Left kidney (tissue), 2 donors: ENCODE results near the gene DACT2. TPM values are rescaled to one million over a fixed set of nuclear protein-coding genes. Genes with fewer than 3 reads are reported as not detected.

Experiments
- DNase-seq: peaks from one replicate; pipeline ENCODE4 v3.0.0-alpha.2; 2013
- polyA plus RNA-seq: library from polyadenylated mRNA; unstranded; fragments of 120-200 nt; gene quantifications from one replicate; pipeline ENCODE4 v1.2.1, GENCODE V29; 2013; ENCODE audit not compliant: insufficient read length

The DACT2 gene
- polyA plus RNA-seq, 1 donor: 19.3 TPM

GRCh38 chr6:168354338-168354737, 34.8 kb upstream of the DACT2 start:
- DNase-seq: no peak

DNA sequence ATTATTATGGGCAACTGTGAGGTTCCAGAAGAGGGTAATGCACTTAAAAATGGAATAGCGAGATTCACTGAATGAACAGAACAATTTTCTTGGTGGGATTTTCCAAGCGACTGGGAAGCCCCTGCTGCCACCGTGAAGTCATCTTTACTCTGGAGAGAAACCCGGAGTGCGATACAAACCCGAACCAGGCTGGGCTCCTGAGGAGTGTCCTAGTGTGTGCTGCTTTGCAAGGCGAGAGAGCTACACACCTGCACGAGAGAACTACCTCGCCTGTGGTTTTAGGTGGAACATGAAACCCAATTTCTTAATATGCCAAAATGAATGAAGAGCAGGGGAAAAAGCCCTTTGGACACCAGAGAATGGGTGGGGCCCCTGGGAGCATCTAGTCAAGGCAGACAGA, 33.5 kb upstream of the DACT2 start:
- DNase-seq: no peak

GRCh38 chr6:168352096-168352495, 32.5 kb upstream of the DACT2 start:
- no peak for DNase-seq

DNA sequence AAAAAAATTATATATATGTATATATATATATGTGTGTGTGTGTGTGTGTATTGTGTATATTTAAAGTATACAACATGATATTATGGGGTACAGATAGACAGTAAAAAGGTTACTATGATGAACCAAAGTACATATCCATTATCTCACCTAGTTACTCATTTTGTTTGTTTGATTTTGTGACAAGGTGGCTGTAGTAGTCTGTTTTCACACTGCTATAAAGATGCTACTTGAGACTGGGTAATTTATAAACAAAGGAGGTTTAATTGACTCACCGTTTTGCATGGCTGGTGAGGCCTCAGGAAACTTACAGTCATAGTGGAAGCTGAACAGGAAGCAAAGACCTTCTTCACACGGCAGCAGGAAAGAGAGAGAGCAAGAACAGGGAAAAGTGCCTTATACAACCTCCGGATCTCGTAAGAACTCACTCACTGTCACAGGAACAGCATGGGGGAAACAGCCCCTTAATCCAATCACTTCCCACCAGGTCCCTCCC, 30.2 kb upstream of the DACT2 start:
- no peak for DNase-seq

DNA sequence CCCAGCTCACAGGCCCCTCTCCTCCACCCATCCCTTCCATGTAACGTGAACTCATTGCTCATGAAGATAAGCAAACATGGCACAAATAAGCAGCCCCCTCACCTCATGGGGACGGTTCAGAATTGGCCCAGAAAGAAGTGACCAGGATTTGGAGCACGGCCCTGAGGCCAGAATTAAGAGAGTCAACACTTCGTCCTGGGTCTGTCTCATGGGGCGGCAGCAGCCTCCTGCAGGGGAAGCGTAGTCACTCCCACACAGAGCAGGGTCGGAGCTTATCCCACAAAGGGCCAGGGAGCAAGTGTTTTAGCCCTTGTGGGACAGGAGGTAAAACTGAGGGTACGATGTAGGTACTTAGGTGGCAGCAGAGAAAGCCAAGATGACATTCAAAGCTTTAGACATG, 28.6 kb upstream of the DACT2 start:
- no peak for DNase-seq

- no peak for DNase-seq
These were observed 28.0 kb upstream of the DACT2 start for GRCh38 chr6:168347615-168348014.

GRCh38 chr6:168347053-168347452, 27.5 kb upstream of the DACT2 start:
- no peak for DNase-seq

GRCh38 chr6:168345896-168346754, 26.5 kb upstream of the DACT2 start:
- DNase-seq: no peak

DNA sequence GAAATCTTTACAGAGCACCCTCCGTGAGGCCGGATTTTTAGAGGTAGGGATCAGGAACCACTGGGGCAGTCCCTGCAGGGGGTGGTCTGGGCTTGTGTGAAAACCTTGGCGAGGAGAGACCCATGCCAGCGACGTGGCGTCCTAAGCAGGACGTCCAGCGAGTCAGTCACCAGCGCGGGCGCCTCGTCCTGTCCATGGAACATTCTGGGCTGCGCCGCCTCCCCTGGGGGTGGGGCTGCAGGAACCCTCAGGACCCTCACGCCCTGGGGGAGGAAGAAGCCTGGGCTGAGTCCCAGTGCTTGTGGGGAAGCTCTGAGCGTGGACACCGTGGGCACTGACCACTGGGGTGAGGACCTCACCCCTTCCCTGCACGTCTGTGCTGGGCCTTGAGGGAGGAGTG, 25.7 kb upstream of the DACT2 start:
- no peak for DNase-seq

- no peak for DNase-seq
These were observed 24.8 kb upstream of the DACT2 start for GRCh38 chr6:168344338-168344737.

DNA sequence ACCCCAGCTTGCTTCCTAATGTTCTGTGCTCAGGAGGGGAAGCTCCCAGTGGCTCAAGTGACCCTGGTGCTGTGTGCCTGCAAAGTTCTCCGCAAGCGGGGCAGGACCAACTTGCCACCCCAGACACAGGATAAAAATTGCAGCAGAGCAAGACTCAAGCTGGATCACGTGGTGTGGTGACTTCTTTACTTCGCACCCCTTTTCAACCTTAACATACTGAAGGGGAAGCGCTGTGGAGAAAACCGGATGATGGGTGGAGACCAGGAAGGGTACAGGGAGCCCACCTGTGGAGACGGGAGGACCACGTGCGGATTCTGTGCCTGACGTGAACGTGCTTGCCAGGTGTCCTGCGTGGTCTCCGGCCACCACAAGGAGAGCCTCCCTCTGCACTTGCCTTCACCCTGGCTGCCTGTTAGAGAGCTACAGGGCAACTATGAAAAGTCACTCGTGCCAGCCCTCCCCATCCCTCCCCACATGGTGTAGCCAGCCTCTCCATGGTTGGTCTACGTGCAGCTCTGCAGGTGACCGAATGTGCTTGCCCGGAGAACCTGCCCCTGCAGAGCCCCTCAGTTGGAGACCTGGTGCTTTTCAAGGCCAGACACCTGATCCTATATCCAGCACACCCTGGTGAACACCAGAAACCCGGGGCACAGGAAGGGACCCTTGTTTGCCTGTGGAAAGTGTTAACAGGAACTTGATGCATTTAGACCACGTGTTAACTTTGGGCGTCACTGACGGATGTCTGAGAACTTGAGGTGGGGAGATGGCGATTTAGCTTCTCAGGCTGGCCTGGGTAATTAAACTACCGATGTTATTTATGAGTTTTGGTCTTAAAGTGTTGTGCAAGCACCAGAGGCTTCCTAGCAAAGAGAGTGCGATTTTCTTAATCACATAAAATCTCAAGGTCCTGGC, 23.9 kb upstream of the DACT2 start:
- DNase-seq: no peak

- DNase-seq: no peak
These were observed 23.1 kb upstream of the DACT2 start for GRCh38 chr6:168342636-168343035.

DNA sequence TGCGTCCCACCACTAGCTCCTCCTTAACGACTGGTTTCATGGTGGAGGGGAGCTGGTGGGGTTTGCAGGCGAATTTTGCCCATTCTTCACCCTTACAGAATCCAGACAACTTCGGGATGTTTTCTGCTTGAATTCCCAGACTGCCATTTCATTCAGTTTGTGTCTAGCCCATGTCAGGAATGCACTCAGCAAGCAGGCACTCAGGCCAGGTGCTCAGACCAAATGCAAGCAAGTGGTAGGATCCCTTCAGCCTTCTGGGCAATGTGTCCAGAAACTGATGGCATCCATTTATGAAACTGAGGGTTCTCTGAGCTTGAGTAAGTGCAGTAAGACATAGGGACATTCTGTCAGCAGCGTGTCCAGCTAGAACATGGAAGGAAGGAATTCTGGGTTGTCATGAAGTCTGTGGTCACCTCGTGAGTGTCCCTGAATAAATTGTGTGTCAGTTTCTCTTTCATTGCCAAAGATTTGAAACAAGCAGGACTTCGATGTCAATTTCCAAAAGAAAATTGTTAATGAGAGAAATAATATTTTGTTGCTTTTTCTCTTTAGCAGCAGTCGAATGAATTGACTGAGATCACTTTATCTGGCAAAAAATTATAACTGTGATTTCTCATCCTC, 21.8 kb upstream of the DACT2 start:
- no peak for DNase-seq

DNA sequence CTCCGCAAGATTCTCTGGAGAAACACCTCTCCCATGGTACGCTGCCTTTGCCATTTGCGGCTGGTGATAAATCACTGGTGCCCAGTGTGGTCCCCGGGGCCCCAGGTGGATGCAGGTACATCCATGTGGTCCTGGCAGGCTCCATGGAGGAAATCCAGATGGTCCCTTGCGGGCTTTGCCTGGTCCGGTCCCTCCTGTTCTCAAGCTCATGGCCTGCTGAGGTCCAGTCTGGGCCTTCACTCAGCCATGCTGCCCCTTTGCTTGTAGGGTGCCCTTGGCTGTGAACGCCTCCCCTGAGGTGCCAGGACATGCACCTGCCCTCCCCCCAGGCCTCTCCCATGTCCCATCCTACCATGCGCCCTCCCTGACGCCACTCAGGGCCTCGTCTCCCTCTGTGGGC, 21.2 kb upstream of the DACT2 start:
- DNase-seq: no peak

DNA sequence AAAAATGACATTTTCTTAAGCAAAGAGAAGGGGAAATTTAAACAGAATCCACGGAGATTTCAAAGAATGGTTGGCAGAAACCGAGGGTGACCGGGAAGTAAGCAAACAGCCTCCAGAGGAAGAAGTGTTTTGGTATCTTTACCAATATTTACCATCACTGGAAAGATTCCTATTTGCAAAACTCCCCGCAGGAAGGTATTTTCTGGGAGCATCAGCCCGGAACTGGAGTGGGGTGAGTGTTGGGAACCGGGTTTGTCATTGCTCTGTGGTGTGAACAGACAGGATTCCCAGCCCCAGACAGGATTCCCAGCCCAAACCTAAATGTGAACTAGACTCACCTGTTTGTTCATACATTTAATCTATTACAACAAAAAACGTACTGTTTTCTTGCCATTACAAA, 19.2 kb upstream of the DACT2 start:
- no peak for DNase-seq

DNA sequence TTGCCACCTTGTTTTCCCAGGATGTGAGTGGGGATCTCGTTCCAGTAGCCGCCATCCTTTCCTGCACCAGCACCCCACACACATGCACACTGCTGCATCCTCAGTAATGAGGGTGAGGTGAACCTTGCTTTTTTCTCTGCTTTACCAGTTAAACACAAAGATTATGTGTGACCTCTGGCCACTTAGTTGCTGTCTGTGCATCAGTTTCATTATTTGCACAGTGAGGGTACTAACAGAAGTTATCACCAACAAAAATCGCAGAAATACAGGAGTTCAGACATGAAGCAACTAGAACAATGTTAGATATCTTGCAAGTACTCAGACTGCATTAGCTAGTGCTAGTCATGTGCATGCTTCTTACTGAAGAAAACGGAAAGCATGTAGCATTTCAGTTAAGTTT, 17.4 kb upstream of the DACT2 start:
- no peak for DNase-seq

- no peak for DNase-seq
These were observed 14.4 kb upstream of the DACT2 start for GRCh38 chr6:168333989-168334388.

DNA sequence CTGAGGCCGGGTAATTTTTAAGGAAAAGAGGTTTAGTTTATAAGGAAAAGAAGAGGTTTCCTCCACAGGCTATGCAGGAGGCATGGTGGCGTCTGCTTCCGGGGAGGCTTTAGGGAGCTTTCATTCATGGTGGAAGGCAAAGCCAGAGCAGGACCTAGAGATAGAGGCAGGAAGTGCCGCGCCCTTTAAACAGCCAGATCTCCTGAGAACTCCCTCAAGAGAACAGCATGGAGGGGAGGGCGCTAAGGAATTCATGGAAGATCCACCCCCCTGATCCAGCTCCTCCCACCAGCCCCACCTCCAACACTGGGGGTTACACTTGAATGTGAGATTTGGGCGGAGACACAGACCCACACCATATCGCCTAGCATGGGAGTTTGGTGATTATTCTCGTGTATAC, 13.9 kb upstream of the DACT2 start:
- no peak for DNase-seq

DNA sequence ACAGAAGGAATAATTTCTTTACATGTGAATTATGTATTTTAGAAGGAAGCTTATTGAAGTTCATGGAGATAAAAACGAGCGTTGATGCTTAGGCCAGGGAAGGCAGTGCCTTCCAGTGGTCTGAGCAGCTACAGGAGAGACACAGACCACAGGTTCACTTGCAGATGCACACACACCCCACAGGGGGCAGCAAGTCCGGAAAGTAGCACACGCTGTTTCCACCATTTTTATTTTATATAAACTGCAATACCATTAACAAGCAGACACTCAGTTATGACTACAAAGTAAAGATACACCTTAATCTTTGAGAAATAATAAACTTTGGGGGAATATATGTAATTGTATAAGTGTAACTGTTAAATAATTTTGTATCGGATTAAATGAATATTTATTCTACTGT, 13.5 kb upstream of the DACT2 start:
- DNase-seq: no peak

GRCh38 chr6:168332020-168332419, 12.4 kb upstream of the DACT2 start:
- no peak for DNase-seq

DNA sequence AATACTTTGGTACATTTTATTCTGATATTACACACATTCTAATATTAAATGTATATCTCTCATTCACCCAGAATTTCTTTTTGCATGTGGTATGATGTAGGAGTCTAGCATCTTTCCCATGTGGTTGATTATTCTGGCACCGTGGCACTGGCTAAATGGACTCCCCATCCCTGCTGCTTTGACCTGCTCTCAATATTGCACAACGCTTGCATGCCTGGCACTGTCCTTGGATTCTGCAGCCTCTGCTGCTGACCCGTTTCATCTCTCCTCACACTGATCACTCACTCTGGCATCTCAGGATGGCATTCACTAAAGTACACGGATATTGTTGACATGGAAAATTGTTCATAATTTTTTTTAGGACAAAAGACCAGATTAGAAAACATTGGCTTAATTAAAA, 11.5 kb upstream of the DACT2 start:
- no peak for DNase-seq

GRCh38 chr6:168330403-168330802, 10.8 kb upstream of the DACT2 start:
- DNase-seq: no peak

DNA sequence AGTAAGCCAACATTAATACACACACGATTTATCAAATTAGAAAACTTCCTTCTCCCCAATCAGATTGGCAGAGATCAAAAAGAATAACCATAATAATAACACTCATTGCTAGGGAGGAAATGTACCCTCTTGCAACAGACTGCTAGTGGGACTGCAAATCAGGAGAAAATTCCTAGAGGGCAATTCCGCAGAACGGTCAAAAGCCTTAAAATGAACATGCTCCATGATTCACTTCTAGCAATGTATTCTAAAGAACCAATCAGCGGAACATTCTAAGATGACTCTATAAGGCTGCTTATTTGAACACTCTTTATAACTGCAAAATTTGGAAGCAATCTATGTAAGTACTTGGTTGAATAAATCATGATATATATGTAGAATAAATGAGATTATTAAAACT, 8.5 kb upstream of the DACT2 start:
- DNase-seq: no peak
